Measurements from ENCODE around the gene KLRC2.
"Not testable (repeated sequence)": the region's sequence is repeated elsewhere in the genome, so short reads cannot be mapped to it uniquely, and the experiment has no call there.

Gene KLRC2

DNA sequence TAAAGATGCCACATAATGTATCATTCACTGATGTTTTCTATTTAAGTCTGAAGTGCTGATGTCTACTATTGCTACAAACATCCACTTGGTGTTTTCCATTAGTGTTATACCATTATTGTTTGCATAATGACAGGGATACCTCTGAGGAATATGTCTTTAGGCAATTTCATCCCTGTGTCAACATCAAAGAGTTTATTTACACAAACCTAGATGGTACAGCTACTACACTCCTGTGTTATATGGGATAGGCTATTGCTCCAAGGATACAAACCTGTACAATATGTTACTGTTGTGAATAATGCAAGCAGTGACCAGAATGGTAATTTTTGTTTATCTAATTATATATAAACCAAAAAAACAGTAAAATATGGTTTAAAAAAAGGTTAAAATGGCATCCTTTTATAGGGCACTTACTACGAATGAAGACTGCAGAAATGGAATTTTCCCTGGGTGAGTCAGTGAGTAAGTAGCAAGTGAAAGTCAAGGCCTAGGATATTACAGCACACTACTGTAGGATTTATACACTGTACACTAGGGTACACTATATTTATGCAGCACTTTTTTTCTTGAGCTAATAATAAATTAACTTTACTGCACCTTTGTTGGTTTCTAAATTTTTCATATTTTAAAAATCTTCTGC lies 11.4 kb downstream of the KLRC2 start:
- not testable (repeated sequence) for H3K27ac Mint-ChIP-seq, DNase-seq, H3K9me3 Mint-ChIP-seq, H3K27me3 Mint-ChIP-seq, H3K4me3 Mint-ChIP-seq, H3K4me1 Mint-ChIP-seq
- ATAC-seq: peak; percentile 48

DNA sequence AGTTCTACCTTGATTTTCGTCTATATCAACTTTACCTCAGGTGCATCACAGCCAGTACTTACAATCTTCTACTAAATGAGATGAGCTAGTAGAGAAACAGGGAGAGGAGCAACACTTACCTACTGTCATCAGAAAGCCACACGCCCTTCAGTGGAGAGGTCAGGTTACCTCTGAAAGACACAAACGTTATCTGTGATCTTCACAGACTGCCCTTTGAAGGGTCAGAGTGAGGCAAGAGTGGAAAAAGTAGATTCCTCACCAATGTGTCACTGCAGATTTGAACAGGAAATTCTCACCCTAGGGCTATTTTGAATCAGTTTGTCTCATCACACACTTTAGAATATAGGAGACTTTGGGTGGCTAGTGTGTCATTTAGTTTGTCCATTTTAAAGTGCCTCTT lies 13.7 kb downstream of the KLRC2 start:
- H3K27ac Mint-ChIP-seq, H3K9me3 Mint-ChIP-seq, H3K4me1 Mint-ChIP-seq, H3K4me3 Mint-ChIP-seq, H3K27me3 Mint-ChIP-seq: not testable (repeated sequence)
- ATAC-seq (peak; percentile 97), DNase-seq (peak in 1 of 2 donors; percentile 44)

DNA sequence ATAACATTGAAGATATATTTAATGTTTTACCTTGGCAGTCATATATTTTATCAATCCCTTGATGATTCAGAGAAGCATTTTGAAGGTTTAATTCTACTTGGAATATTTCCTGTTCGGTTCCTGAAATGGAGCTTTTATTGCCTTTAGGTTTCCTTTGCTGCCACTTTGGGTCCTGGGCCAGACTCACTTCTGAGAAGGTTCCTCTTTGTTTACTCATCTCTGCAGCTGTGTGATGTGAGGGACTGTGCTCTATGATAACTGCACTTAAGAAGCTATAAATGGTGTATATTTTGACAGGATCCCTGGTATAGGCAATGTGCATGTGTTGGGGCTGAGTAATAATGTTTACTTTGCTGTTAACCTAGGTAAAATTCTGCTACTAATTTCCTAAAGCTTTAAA lies 15.5 kb downstream of the KLRC2 start, which contains the start of gene KLRC3:
Gene KLRC3, minus strand, starts transcription at position 262 of the 400 bp plus-strand sequence. Its CDS starts 45 bp downstream, at position 217.
- H3K27me3 Mint-ChIP-seq, H3K9me3 Mint-ChIP-seq, DNase-seq, H3K4me1 Mint-ChIP-seq: not testable (repeated sequence)
- H3K4me3 Mint-ChIP-seq: peak within 1 kb of the TSS; percentile 59 to 78
- H3K27ac Mint-ChIP-seq: peak within 1 kb of the TSS; percentile 12 to 84
- ATAC-seq: peak; percentile 62

DNA sequence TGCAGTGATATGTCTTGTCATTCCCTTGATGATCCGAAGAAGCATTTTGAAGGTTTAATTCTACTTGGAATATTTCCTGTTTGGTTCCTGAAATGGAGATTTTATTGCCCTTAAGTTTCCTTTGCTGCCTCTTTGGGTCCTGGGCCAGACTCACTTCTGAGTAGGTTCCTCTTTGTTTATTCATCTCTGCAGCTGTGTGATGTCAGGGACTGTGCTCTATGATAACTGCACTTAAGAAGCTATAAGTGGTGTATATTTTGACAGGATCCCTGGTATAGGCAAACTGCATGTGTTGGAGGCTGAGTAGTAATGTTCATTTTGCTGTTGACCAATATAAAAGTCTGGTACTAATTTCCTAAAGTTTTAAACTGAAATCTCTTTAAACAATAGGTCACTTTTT lies 26.4 kb downstream of the KLRC2 start, which contains the start of gene KLRC4:
Gene KLRC4, minus strand, starts transcription at position 366 of the 400 bp plus-strand sequence. Its CDS starts 182 bp downstream, at position 184.
- H3K4me1 Mint-ChIP-seq: peaks cover 18% of the 10 kb centered on the region
- no peaks in the 10 kb centered on the region for H3K27me3 Mint-ChIP-seq
- no peaks in the 10 kb centered on the region for H3K9me3 Mint-ChIP-seq
- peak in 1 of 2 donors; percentile 36 for DNase-seq
- peak; percentile 91 for ATAC-seq
- H3K27ac Mint-ChIP-seq: peak within 1 kb of the TSS; percentile 65 to 75
- H3K4me3 Mint-ChIP-seq: peak within 1 kb of the TSS; percentile 77 to 80

DNA sequence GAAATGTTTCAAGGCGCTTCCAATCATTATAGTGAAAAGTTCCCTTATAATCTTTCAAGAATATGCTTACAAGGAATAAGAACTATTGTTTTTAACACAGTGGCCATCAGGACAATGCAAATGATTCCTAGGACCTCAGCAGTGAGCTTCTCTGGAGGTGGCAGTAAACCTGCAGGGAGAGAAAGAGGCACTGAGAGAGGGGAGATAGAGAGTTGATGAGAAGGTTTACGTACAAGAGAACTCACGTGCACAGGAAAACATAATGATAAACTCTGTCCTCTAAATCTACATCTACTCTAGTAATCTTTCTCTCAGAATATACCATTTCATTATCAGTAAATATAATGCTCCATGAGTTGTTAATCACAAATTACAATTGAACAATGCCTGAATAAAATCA lies 27.0 kb downstream of the KLRC2 start:
- no peak for ATAC-seq
- Mint-ChIP-seq H3K4me1 (peaks cover 18% of the 10 kb centered on the region), H3K27ac (peak overlapping the region in 1 of 2 donors; percentile 65), H3K4me3 (peak overlapping the region; percentile 77 to 80), H3K9me3 (no peaks in the 10 kb centered on the region), H3K27me3 (no peaks in the 10 kb centered on the region)
- no peak for DNase-seq

DNA sequence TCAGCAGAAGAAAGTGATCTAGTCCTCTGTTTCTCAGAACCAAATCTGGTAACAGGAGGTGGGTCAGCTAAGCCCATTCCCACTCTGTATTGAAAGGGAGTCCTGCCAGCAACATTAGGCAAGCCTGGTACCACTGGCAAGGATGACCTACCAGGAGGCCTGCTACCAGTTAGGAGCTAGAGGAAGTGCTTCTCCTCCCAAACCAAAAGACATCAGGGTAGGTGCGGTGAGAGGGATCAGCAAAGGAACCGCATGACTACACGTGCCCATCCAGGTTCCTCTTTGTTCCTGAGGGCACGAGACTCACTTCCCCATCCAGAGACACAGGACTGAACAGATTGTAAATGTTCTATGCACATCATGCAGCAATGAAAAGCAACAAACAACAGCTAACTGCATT lies 29.1 kb downstream of the KLRC2 start:
- Mint-ChIP-seq H3K4me3 (peak overlapping the region; percentile 89 to 90), H3K27ac (peak overlapping the region; percentile 86 to 97), H3K27me3 (no peaks in the 10 kb centered on the region), H3K9me3 (no peaks in the 10 kb centered on the region), H3K4me1 (peaks cover 28% of the 10 kb centered on the region)
- ATAC-seq: no peak
- no peak for DNase-seq

DNA sequence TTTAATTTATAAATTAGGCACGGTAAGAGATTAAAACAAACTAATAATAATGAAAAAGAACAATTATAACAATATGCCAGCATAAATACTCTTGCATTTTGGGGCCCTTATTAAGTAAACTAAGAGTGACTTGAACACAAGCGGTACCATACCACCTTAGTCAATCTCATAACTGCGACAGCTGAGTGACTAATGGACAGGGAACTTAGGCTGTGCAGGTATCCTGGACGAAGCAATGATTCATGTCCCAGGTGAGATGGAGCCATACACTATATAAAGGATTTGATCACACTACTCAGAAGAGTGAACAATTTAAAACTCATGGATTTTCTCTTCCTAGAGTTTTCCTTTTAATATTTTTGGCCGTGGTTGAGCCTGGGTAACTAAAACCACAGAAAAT lies 30.5 kb downstream of the KLRC2 start:
- peak overlapping the region in 1 of 2 donors; percentile 15 for H3K27ac Mint-ChIP-seq
- peak overlapping the region in 1 of 2 donors; percentile 71 for H3K4me3 Mint-ChIP-seq
- H3K9me3 Mint-ChIP-seq: no peaks in the 10 kb centered on the region
- DNase-seq (no peak), ATAC-seq (peak; percentile 65)
- H3K27me3 Mint-ChIP-seq: no peaks in the 10 kb centered on the region
- peaks cover 36% of the 10 kb centered on the region for H3K4me1 Mint-ChIP-seq

DNA sequence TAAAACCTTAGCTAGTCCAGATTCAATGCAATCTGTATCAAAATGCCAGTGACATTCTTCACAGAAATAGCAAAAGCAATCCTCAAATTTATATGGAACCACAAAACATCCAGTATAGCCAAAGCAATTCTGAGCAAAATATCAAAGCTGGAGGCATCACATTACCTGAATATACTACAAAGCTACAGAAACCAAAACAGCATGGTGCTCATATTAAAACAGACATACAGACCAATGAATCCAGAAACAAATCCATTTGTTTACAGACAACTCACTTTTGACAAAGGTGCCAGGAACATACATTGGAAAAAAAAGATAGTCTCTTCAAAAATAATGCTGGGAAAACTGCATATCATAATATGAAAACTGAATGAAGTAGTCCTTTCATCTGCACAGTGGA lies 31.0 kb downstream of the KLRC2 start:
- peaks cover 40% of the 10 kb centered on the region for H3K4me1 Mint-ChIP-seq
- H3K27ac Mint-ChIP-seq: peak overlapping the region in 1 of 2 donors; percentile 37
- H3K9me3 Mint-ChIP-seq: no peaks in the 10 kb centered on the region

DNA sequence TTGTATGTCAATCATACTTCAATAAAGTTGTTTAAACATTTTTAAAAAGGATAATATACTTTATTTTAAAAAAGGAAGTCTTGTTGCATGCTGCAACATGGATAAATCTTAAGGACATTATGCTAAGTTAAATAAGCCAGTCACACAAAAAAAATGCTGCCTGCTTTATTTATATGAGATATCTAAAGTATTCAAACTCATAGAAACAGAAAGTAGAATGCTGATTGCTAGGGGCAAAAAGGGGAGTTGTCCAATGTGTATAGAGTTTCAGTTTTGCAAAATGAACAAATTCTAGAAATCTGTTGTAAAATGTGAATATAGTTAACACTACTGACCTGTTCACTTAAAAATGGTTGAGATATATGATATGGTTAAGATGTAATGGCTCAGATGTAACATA lies 35.0 kb downstream of the KLRC2 start:
- no peak for DNase-seq
- peak overlapping the region; percentile 65 to 76 for H3K4me3 Mint-ChIP-seq
- no peaks in the 10 kb centered on the region for H3K27me3 Mint-ChIP-seq
- no peak for ATAC-seq
- peaks cover 51% of the 10 kb centered on the region for H3K4me1 Mint-ChIP-seq
- no peaks in the 10 kb centered on the region for H3K9me3 Mint-ChIP-seq
- H3K27ac Mint-ChIP-seq: peak overlapping the region in 1 of 2 donors; percentile 29

More for the DNA sequence above, 31.0 kb downstream of the KLRC2 start:
- ATAC-seq: no peak
- H3K27me3 Mint-ChIP-seq: no peaks in the 10 kb centered on the region
- H3K4me3 Mint-ChIP-seq: peak overlapping the region in 1 of 2 donors; percentile 71
- DNase-seq: no peak

DNA sequence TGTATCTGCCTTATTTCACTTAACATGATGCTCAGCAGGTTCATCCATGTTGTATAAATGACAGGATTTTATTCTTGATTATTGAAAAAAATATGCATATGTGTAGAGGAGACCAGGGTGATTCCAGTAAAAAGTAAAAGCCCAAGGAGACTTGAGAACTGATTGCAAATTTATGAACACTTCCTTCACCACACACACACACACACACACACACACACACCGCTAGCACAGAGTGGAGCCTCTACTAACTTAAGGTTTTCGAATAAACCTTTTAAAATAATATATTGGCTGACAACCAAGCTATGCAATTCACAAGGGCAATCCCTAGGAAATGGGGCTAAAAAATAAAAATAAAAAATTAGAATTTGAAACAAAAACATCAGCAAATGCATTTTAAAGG lies 37.6 kb downstream of the KLRC2 start:
- Mint-ChIP-seq H3K4me1 (peaks cover 72% of the 10 kb centered on the region), H3K27ac (peak overlapping the region; percentile 4 to 63)

DNA sequence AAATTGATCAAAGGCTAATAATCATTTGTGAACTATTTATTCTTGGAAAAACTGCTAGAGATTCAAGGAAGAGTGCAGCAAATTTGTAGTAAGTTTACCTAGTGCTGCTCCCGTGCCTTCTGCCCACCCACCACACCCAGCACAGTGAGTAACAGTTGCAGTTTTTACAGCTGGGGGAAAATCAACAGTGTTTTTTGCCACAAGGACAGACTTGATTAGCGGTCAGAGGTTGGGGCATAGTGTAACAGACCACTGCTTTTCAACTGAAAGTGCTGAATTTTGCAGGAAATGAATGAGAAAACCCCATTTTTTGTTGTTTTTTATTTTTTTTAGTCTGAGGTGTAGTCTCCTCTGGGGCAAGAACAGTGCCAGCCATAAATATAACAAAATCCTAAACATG lies 38.5 kb downstream of the KLRC2 start:
- peak in 1 of 2 donors; percentile 59 for DNase-seq
- ATAC-seq: peak; percentile 76
- Mint-ChIP-seq H3K4me1 (peaks cover 76% of the 10 kb centered on the region), H3K27ac (peak overlapping the region in 1 of 2 donors; percentile 60), H3K9me3 (no peaks in the 10 kb centered on the region), H3K4me3 (peak overlapping the region; percentile 24 to 62), H3K27me3 (no peaks in the 10 kb centered on the region)

More for the DNA sequence above, 37.6 kb downstream of the KLRC2 start:
- Mint-ChIP-seq H3K4me3 (peak overlapping the region; percentile 62 to 73), H3K27me3 (no peaks in the 10 kb centered on the region), H3K9me3 (no peaks in the 10 kb centered on the region)
- no peak for ATAC-seq
- no peak for DNase-seq

DNA sequence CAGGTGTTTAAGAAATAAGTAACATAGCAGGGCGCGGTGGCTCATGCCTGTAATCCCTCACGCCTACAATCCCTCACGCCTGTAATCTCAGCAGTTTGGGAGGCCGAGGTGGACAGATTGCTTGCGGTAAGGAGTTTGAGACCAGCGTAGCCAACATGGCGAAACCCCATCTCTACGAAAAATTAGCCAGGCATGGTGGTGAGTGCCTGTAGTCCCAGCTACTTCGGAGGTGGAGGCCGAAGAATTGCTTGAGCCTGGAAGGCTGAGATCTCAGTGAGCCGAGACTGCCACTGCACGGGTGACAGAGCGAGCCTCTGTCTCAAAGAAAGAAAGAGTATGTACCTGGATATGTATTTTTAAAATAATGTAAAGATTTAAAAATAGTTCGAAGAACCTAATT lies 39.6 kb downstream of the KLRC2 start:
- Mint-ChIP-seq H3K4me3 (peak overlapping the region; percentile 7 to 47), H3K27ac (peak overlapping the region; percentile 16 to 99), H3K4me1 (peaks cover 66% of the 10 kb centered on the region)
- H3K27me3 Mint-ChIP-seq, H3K9me3 Mint-ChIP-seq, ATAC-seq, DNase-seq: not testable (repeated sequence)

DNA sequence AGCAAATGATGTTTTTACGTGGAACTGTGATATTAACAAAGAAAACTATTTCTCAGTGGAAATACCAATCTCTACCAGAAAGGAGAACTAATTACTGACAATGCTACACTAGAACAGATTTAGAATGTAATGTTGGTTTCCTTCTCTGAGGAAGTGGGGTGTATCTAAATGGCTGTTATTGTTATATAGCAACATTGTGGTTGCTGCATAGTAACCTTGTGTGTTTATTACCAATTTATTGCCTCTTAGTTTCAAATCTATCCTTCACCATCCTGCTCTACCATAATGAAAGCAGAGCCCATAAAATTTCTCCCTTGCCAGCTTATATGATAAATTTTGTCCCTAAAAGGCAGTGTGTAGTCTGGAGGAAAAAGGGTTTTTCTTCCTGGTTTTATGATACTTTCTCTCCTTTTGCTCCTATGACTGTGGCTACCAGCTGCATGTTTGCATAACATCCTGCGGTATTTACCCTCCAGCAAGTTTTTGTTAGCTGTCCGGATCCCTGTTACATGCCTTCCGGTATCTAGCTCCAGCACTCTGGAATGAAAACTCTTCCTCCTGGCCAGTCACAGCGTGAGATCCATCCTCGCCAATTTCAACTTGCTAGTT lies 40.3 kb downstream of the KLRC2 start:
- Mint-ChIP-seq H3K9me3 (no peaks in the 10 kb centered on the region), H3K4me3 (peak overlapping the region; percentile 71 to 75), H3K4me1 (peaks cover 62% of the 10 kb centered on the region), H3K27me3 (no peaks in the 10 kb centered on the region), H3K27ac (peak overlapping the region; percentile 99)
- ATAC-seq (peak; percentile 78), DNase-seq (no peak)

DNA sequence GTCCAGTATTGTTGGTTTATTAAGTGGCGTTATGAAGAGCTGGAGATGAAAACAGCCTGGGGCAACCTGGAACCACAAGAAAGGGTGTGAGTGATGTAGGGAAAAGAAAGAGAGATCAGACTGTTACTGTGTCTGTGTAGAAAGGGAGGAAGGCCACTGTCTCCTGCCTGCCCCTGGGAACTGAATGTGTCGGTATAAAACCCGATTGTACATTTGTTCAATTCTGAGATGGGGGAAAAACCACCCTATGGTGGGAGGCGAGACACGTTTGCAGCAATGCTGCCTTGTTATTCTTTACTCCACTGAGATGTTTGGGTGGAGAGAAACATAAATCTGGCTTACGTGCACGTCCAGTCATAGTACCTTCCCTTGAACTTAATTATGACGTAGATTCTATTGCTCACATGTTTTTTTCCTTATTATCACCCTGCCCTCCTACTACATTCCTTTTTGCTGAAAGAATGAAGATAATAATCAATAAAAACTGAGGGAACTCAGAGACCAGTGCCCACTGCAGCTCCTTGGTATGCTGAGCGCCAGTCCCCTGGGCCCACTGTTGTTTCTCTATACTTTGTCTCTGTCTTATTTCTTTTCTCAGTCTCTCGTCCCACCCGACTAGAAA lies 41.2 kb downstream of the KLRC2 start:
- H3K4me1 Mint-ChIP-seq: peaks cover 62% of the 10 kb centered on the region
- H3K4me3 Mint-ChIP-seq: peak overlapping the region; percentile 71 to 75
- not testable (repeated sequence) for H3K9me3 Mint-ChIP-seq, H3K27me3 Mint-ChIP-seq
- H3K27ac Mint-ChIP-seq: peak overlapping the region; percentile 99
- peak; percentile 57 to 73 for DNase-seq
- ATAC-seq: peak; percentile 74

DNA sequence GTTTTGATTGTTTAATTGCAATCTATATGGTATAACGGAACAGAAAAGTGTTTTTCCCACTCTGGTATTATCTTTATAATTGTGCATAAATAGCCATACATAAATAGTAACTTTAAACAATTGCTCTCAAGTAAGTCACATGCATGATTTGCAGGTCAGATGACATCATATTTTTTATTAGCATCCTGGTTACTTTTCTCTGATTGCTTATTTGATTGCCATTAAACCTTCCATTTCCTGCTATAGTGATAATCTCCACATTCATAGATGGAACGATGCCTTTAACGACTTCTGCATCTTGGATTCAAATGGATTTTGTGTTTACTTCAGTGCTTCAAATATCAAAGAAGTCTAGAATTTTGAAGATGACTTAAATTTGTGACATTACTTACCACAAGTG lies 42.5 kb downstream of the KLRC2 start:
- H3K9me3 Mint-ChIP-seq: no peaks in the 10 kb centered on the region
- ATAC-seq (no peak), DNase-seq (no peak)
- H3K27me3 Mint-ChIP-seq: no peaks in the 10 kb centered on the region
- H3K4me1 Mint-ChIP-seq: peaks cover 53% of the 10 kb centered on the region
- peak overlapping the region in 1 of 2 donors; percentile 52 for H3K27ac Mint-ChIP-seq
- H3K4me3 Mint-ChIP-seq: peak overlapping the region; percentile 61 to 75
